GM19324 (cell line): ENCODE data around the gene EPHA5.
"Not testable (repeated sequence)": the region's sequence is repeated elsewhere in the genome, so short reads cannot be mapped to it uniquely, and the experiment has no call there.

Experiments used
- ATAC-seq: cut with Tn5 transposase; IDR thresholded peaks from one replicate; pipeline ENCODE4 v1.9.1; 2021; ENCODE audit warnings: mild to moderate bottlenecking, moderate library complexity; ENCODE audit not compliant: unreplicated experiment, low FRiP score

The EPHA5 gene

DNA sequence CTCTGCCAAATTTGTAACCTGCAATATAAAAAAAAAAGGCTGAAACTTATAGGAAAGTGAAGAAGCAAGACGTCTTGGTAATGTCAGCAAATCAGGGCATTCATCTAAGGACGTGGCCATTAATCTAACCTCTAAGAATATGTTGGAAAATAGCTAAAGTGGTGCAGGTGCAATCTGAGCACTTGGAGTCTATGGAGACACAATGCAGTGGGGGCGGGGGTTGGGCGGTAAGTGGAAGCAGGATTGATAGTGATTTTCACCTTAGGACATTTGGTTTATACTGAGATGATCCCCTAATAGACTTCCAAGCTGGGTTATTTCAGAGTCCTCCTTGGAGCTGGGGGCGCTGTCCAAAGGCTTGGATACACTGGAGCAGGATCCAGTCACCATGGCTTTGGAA lies 283.4 kb downstream of the EPHA5 start:
- no peak for ATAC-seq

DNA sequence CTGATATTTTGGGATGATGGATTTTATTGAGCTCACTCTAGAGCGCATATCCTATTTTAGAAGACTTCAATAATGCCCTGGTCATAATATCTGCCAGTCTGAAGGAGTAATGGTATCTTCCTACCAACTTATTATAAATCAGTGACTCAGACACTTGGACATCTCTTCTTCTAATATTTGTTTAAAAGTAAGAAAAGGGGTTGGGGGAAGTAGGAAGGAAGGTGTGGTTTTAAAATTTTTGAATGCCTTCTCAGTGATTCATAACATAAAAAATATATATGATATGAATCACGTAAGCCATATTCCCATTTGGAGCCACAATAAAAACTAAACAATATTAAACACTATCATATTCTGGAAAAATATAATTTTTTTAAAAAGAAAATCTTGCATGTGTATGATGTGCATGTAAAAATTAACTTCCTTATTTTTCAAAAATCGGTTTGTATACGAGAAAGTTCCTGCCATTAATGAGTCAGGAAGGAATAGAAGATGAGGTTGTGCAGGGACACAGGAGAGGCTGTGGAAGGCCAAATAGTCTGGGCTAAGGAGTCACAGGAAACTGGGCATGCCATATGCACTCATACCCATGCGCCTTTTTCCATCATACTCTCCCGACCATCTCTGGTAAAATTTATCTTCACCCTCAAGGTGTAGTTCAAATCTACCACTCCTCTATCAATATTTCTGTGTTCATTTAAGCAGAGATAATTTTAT lies 286.5 kb downstream of the EPHA5 start:
- no peak for ATAC-seq

DNA sequence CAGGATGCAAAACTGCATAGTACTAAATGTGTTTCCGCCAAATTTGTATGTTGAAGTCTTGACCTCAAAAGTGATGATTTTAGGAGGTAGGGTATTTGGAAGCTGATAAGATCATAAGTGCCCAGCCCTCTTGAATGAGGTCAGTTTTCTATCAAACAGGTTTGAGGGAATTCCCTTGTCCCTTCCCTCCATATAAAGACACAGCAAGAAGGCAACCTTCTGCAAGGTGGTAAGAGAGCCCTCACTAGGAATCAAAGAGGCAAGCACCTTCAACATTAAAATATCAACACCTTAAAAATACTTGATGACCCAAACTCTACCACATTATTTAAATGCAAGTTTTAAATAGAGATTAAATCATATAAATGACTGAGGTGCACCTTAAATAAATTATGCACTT lies 288.6 kb downstream of the EPHA5 start:
- ATAC-seq: no peak

DNA sequence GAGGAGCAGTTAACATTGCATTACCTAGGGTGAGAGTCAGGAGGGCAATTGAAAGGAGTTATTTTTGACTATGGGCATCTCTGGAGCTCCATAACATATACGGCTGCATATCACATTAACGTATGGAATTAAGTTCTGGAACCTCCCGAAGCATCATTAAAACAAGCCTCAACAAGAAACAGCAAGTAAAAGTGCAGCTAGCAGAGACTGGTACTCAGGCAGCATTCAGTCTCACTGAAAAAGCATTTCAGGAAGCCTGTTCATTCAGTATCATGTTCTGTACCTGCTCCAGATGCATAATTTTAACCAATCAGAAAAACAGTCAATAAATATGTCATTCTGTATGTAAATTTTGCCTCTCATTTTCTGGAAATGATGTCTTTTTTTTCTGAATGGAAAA lies 299.6 kb downstream of the EPHA5 start:
- ATAC-seq: no peak

DNA sequence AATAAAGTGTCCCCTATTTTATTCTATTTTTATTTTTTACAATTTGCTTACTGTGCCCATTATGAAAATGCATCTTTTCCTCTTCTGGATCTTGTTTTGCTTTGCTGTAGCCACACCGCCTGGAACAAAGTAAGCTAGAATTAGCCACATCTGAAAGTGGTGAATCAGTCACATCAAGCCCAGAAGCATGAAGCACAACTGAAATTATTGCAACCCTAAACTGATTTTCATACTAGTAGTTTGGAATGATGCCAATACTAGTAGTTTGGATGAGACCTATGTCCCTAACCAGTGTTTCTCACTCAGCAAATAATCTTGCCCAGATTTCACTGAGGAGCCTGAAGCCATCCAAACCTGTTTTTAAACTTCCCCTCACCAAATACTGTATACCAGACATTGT lies 303.0 kb downstream of the EPHA5 start:
- ATAC-seq: no peak

DNA sequence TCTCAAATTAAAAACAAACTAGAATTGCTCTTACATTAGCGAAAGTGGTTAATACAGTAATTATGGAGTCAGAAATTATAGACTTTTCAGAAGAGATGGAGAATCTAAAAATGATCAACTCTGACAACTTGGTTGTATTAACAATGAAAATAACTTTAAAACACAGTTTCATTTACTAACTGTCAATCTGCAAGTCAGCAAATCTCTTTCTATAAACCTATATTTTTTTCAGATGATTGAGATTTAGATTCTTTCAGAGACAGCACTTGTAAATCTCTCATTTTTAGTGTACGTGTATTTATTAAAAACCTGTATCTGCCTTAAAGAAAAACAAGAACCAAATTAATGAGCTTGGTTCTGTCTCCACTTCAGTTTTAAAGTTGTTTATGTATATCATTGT lies 311.4 kb downstream of the EPHA5 start:
- no peak for ATAC-seq

DNA sequence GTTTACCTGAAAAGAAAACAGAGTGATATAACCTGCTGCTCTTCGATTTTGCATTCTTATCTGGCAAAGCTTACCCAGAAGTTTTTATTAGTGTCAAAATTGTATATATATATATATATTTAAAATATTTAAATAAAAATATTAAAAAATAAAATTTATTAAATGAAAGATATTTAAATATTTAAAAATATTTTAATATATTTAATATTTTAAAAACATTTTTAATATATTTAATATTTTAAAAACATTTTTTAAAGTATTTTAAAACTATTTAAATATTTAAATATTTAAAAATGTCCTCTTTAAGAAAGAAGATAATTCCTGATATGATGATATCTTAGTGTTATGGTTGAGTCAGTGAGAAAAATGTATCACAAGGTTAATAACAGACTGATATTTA lies 317.2 kb downstream of the EPHA5 start:
- ATAC-seq: no peak

DNA sequence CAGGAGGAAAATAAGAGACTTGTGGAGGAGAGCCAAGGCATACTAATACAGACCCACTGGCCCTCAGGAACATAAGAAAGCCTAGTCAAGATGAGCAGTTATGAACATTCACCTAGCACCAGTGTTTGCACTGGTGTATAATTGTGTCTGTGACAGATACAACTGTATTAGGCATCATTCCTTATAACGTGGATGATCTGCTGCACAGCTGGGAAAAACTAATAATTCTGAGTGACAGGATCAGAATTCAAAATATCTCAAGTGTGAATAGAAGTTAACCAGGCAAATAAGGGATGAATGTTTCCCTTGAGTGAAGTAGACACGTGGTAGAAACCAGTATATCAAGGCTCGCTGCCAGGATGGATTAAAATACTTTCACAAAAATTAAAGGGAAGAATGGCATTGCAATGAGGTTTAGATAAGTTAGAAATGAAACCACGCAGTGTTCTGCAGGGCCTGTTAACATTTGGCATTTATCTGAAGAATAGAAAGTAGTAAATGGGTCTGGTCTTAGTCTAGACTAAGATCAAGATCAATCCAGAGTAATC lies 325.9 kb downstream of the EPHA5 start:
- ATAC-seq: no peak

DNA sequence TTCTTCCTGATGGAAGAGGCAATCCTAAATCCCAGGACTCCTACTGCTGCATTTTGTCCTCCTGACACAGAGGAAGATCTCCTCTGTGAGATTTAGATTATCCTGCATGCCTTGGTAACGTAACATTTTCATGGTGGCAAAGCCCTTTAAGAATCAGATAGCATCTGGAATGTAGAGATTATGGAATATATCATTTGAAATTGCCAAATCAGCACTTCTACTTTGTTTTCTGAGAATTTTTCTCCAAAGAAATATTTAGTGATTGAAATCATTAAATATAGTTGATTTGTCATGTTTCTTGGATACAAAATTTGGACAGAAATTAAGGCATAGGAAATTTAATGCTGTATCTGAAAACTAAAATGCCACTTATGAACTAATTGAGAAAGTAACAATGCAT lies 326.9 kb downstream of the EPHA5 start:
- no peak for ATAC-seq

DNA sequence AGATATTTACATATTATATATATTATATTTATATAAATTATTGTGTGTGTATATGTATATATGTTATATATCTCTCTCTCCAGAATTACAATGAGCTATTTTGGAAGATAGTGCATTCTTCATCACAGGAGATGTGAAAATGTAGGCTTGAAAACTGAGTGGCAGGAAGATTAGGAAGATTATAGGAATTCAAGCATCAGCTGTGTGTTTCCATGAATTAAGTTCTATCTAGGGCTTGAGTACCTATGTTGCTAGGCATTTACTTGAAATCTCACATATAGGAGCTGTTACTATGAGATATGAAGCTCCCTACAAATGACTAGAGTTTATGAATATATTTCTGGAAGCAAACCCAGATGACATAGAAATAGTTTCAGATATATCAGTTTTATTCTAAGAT lies 328.7 kb downstream of the EPHA5 start:
- no peak for ATAC-seq

DNA sequence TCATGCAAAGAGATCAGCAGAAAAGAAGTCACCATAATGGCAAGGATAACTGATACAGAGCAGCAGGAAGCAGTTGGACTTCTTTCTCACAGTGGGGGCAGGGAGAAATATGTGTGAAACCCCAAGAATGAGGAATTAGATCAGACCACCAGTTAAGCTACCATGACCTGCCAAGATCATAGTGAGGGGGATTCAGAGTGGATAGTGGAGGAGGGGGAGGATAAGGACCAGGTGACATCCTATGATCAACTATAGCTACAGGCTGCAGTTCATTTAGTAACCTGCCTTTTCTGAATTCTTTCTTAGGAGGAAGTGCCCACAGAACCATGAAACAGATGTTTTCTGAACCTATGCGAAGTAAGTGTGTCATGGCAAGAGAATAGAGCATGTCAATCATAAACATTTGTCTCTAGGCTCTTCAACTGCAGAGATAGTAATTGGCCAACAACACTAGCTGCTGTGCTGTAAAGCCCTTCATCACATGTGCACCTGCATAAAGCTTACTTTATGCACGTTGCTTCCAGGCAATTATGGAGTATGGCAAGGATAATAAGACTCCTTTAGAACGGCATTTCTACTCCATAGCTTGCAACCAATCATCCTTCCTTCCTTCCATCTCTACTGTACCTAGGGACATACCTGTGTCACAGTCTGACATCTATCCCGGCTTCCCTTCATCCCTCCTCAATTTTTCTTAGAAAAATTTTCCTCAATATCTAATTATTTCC lies 329.7 kb downstream of the EPHA5 start:
- no peak for ATAC-seq

DNA sequence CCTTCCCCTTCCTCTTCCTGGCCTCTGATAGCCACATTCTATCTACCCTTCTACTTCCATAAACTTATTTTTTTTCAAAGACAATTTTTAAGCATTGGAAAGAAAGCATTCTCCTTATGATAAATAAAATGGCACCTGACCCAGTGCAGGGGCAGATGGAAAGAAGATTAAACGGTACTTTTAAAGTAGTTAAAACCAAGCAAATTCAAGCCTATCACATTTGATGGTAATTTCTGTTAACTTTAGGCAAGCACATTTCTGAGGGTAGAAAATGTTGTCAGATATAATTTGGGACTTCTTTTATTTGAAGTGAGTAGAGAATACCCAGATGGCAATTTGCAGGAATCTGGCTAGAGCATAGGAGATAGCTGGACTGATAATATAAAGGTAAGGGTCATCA lies 332.9 kb downstream of the EPHA5 start:
- no peak for ATAC-seq

DNA sequence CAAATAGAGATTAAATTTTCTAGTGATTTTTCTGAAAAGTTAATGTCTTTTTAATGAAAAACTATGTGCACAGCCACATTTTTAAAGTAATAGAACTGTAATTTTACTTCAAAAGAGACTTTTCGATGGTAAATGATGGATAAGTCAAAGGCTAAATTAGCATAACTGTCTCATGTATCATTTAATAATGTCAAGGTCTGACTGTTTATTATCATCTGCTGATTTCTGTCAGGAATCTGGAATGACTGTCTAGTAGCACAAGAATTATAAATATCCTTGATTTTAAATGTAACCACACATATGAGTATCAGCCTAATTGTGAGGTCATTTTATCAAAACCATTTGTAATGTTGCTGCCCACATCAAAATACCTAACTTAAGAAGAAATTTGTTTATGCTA lies 333.8 kb downstream of the EPHA5 start:
- no peak for ATAC-seq

DNA sequence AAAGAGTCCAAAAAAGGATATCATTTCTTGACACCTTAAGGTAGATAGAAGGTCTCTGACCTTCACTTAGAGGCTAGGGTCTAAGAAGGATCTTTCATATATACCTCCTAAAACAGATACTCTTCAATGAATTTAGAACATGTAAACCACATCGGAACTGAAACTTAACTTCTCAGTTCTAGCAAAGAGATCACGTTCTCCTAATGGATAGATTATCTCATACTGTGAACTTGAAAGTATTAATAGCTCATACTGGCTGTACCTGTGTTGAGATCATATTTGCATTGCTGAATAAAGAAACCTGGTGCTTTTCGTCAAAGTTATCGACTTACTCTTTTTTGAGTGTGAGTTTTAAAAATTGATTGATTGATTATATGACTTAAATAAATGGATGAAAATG lies 353.8 kb downstream of the EPHA5 start:
- no peak for ATAC-seq

DNA sequence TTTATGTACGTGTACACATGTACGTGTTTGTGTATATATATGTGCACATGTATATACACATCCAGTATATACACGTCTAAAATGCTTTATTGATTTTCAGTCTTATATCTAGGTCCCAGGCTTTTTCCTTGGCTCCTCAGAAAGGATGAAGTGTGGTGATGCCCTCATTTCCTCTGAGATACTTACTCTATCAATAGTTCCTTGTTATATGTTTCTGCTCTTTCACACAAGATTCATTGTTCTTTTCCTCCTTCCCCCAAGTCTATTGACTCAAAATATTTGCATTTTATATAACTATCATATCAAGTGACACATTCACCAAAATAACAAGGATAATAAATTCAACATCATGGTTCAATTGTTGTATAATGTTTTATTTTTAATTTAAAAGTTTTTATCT lies 359.2 kb downstream of the EPHA5 start:
- ATAC-seq: no peak

DNA sequence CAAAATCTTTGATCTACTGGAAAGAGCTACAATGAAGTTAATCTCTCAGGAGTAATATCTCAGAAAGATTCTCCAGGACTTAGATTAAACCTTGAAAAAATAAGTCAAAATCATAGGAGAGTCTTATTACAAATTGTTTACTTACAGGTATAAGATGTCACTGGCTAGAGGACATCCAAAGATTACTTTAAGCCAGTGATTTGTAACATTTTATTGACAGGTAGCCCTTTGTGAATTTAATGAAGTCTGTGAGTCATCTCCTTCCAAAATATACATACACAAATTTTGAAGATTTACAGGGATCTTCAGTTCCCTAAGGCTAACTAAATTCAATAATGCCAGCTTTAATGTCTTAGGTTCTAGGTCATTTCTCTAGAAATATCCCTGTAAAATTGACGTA lies 359.7 kb downstream of the EPHA5 start:
- no peak for ATAC-seq

DNA sequence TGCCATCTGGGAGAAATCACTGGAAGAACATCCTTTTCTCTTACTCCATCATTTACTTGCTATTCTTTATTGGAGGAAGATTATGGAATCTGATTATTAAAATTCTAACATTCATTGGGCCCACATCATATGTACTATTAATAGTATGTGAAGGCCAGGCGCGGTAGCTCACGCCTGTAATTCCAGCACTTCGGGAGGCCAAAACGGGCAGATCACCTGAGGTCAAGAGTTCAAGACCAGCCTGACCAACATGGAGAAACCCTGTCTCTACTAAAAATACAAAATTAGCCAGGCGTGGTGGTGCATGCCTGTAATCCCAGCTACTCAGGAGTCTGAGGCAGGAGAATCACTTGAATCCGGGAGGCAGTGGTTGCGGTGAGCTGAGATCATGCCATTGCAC lies 361.7 kb downstream of the EPHA5 start:
- not testable (repeated sequence) for ATAC-seq

DNA sequence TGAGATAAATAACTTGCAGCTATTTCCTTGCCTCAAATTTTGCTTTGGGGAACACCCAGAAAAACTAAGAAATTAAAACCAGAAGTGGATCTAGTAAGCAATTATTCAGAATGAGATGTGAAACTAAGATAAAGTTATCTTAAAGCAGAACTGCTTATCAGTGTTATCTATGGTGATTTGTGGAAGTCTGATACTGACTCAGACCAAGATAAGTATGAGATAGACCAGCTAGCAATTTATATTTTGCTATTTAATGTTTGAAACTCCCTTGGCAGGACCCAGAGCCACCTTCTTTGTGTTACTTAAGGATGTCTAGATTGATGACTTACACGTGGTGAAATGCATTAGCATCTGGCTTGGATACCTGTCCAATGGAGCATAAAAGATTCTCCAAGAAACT lies 368.1 kb downstream of the EPHA5 start:
- no peak for ATAC-seq

DNA sequence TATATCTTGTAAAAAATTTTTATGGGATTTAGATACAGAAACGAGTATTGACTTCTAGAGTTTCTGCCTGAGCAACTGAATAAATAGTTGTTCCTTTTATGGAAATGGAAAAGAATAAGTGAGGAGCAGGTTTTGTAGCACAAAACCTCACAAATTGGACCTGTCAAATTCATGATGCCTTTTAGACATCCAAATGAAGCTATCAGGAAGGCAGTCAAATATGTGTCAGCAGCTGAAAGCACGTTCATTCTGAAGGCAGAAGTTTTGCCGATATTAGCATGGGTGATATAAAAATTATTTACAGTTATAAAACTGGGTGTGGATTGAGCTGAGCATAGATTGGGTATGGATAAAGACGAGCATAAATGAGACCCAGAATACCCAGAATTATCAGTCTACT lies 374.0 kb downstream of the EPHA5 start:
- ATAC-seq: no peak

DNA sequence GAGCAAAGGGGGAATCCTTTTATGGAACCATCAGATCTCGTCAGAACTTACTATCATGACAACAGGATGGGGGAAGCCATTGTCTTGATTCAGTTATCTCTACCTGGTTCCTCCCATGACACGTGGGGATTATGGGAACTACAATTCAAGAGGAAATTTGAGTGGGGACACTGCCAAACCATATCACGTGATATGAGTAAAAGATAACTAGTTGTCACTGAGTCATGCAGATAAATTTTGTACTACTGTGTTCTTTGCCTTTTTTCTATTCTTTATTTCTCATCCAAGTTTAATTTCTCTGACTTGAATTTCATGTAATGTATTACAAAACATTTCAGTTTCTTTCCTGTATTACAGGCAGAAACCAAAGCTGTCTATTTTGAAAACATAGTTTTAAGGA lies 383.2 kb downstream of the EPHA5 start:
- ATAC-seq: no peak
